ENCODE data around the gene GPR153.

GPR153 gene

DNA sequence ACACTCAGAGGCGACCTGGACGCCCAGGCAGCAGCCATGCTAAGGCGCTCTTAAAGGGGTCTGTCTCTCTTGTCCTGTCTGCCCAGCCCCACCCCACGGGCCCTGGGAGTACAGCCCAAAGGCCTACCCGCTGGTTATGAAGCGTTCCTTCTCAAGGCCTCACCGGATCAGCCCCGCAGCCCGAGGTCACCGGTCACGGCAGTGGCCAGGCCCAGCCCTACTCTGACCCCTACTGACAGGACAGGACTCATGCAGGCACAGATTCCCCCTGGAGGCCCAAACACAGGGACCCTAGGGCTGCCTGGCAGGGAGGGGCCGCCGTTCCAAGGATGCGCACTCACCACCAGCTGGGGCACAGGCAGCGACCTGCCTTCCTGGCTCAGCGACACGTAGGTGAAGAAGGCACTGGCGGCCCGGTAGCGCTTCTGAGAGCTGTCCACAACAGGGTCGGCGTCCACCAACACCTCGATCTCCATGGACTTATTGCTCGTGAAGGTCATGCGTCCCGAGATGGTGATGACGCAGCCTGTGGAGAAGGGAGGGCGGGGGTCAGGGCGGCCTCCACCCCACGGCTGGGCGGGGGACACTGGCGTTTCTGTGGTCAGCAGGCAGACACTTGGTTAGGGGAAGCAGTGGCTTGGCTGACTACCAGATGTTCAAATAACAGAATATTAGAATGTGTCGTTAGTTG, 20.0 kb upstream of the GPR153 start:
- H3K4me1 ChIP-seq (ENCODE audit: low read length) = no peaks in the 10 kb centered on the region
- H3K9ac ChIP-seq (ENCODE audit: low read length) = no peak overlapping the region
- no peak overlapping the region for H3K4me3 ChIP-seq (ENCODE audit: low read length)
- H4K20me1 ChIP-seq (ENCODE audit: insufficient read depth, low read length) = no peaks in the 10 kb centered on the region
- H3K9me3 ChIP-seq (ENCODE audit: insufficient read depth, low read length) = no peaks in the 10 kb centered on the region
- TF ChIP-seq EZH2phosphoT487 (IDR thresholded peaks at IDR 0.05; ENCODE audit: low read depth) = no peak
- TF ChIP-seq, protein P1, sequence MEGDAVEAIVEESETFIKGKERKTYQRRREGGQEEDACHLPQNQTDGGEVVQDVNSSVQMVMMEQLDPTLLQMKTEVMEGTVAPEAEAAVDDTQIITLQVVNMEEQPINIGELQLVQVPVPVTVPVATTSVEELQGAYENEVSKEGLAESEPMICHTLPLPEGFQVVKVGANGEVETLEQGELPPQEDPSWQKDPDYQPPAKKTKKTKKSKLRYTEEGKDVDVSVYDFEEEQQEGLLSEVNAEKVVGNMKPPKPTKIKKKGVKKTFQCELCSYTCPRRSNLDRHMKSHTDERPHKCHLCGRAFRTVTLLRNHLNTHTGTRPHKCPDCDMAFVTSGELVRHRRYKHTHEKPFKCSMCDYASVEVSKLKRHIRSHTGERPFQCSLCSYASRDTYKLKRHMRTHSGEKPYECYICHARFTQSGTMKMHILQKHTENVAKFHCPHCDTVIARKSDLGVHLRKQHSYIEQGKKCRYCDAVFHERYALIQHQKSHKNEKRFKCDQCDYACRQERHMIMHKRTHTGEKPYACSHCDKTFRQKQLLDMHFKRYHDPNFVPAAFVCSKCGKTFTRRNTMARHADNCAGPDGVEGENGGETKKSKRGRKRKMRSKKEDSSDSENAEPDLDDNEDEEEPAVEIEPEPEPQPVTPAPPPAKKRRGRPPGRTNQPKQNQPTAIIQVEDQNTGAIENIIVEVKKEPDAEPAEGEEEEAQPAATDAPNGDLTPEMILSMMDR (IDR thresholded peaks at IDR 0.05; ENCODE audit: low read depth, low read length) = no peak
- H3K27ac ChIP-seq (ENCODE audit: low read length) = no peak overlapping the region
- no peak overlapping the region for H3K4me2 ChIP-seq (ENCODE audit: low read length)
- no peaks in the 10 kb centered on the region for H3K79me2 ChIP-seq (ENCODE audit: low read length)
- H3K36me3 ChIP-seq (replicated peaks; ENCODE audit: low read depth, low read length) = no peaks in the 10 kb centered on the region
- no peak overlapping the region for H2AFZ ChIP-seq (ENCODE audit: low read depth, low read length)
- H3K27me3 ChIP-seq (ENCODE audit: low read depth, low read length) = no peaks in the 10 kb centered on the region

DNA sequence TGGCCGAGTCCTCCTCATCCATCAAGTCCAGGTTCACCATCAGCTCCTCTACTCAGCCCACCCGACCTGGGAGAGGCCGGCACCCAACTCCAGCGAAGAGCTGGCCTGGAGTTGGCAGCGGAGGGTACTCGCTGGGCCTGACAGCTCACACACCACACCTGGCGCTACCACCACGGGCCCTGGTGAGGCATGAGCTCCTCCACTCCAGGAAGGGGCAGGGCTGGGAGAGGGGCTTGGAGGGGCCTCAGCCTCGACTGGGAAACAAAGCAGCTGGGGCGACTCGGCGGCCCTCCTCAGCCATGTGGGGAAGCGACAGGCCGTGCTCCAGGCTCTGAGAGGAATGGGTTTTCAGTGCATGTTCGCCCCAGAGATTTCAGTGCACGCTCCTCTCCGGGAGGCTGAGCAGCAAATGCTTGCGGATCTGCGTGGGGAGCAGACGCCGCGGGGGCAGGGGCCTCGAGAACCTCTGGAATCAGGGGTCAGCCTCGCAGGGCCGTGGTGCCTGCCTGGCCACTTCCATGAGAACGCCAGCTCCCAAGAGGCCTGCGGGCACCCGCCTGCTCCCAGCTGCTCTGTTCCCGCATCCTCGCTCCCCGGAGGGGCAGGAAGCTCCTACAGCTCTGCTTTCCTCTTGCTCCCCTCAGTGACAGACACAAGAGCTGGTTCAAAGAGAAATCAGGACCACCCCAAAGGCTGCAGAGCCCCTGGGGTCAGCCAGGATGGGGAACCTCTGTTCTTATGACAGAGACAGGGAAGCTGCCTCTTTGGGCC, 18.9 kb upstream of the GPR153 start:
- H3K36me3 ChIP-seq (replicated peaks; ENCODE audit: low read depth, low read length) = no peaks in the 10 kb centered on the region
- no peak overlapping the region for H3K9ac ChIP-seq (ENCODE audit: low read length)
- H3K4me2 ChIP-seq (ENCODE audit: low read length) = no peak overlapping the region
- H3K79me2 ChIP-seq (ENCODE audit: low read length) = no peaks in the 10 kb centered on the region
- H3K4me3 ChIP-seq (ENCODE audit: low read length) = no peak overlapping the region
- no peaks in the 10 kb centered on the region for H3K4me1 ChIP-seq (ENCODE audit: low read length)
- H2AFZ ChIP-seq (ENCODE audit: low read depth, low read length) = no peak overlapping the region
- TF ChIP-seq, protein P1 (IDR thresholded peaks at IDR 0.05; ENCODE audit: low read depth, low read length) = no peak
- TF ChIP-seq EZH2phosphoT487 (IDR thresholded peaks at IDR 0.05; ENCODE audit: low read depth) = no peak
- H4K20me1 ChIP-seq (ENCODE audit: insufficient read depth, low read length) = no peaks in the 10 kb centered on the region
- no peaks in the 10 kb centered on the region for H3K9me3 ChIP-seq (ENCODE audit: insufficient read depth, low read length)
- no peaks in the 10 kb centered on the region for H3K27me3 ChIP-seq (ENCODE audit: low read depth, low read length)
- no peak overlapping the region for H3K27ac ChIP-seq (ENCODE audit: low read length)

DNA sequence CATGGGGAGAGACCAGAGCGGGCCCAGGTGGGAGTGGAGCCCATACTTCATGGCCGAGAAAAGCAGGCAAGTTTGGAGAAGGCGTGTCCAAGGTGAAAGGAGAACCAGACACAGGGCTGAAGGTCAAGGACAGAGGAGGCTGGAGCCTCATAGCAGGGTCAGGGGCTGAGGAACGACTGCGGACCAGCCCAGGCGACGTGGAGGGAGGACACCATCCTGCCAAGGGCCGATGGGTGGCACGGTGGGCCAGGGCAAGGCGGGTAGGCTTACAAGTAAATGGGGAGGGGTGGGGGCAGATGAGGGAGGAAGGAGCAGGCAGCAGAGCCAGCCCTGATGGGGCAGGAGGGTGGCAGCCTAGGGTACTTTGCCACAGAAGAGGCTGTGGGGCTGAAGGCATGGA, 18.2 kb upstream of the GPR153 start:
- TF ChIP-seq, protein P1 (IDR thresholded peaks at IDR 0.05; ENCODE audit: low read depth, low read length) = no peak
- no peaks in the 10 kb centered on the region for H3K27me3 ChIP-seq (ENCODE audit: low read depth, low read length)
- H3K36me3 ChIP-seq (replicated peaks; ENCODE audit: low read depth, low read length) = no peaks in the 10 kb centered on the region
- no peaks in the 10 kb centered on the region for H3K4me1 ChIP-seq (ENCODE audit: low read length)
- no peak overlapping the region for H2AFZ ChIP-seq (ENCODE audit: low read depth, low read length)
- H3K4me3 ChIP-seq (ENCODE audit: low read length) = no peak overlapping the region
- H4K20me1 ChIP-seq (ENCODE audit: insufficient read depth, low read length) = no peaks in the 10 kb centered on the region
- no peak overlapping the region for H3K27ac ChIP-seq (ENCODE audit: low read length)
- no peak overlapping the region for H3K9ac ChIP-seq (ENCODE audit: low read length)
- no peak overlapping the region for H3K4me2 ChIP-seq (ENCODE audit: low read length)
- H3K9me3 ChIP-seq (ENCODE audit: insufficient read depth, low read length) = no peaks in the 10 kb centered on the region
- no peaks in the 10 kb centered on the region for H3K79me2 ChIP-seq (ENCODE audit: low read length)

DNA sequence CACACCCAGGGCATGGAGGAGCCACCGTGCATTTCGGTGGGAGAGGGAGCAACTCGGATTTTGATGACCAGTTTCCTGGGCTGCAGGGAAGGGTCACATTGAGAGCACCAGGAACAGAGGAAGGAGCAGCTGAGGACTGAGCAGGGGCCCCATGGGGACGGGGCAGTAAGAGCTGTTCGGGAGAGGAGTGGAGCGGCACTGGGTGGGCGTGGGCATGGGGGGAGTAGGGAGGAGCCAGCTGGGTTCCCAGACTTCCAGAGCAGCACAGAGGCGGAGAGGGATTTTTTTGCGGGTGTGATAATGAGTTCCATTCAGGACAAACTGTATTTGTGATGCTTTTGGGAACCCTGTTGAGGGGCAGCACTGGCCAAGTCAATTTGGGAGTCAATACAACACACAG, 17.4 kb upstream of the GPR153 start:
- H3K4me3 ChIP-seq (ENCODE audit: low read length) = no peak overlapping the region
- H3K9ac ChIP-seq (ENCODE audit: low read length) = no peak overlapping the region
- H2AFZ ChIP-seq (ENCODE audit: low read depth, low read length) = no peak overlapping the region
- H3K27me3 ChIP-seq (ENCODE audit: low read depth, low read length) = no peaks in the 10 kb centered on the region
- no peaks in the 10 kb centered on the region for H4K20me1 ChIP-seq (ENCODE audit: insufficient read depth, low read length)
- H3K9me3 ChIP-seq (ENCODE audit: insufficient read depth, low read length) = no peaks in the 10 kb centered on the region
- no peak for TF ChIP-seq EZH2phosphoT487 (IDR thresholded peaks at IDR 0.05; ENCODE audit: low read depth)
- TF ChIP-seq, protein P1 (IDR thresholded peaks at IDR 0.05; ENCODE audit: low read depth, low read length) = no peak
- no peaks in the 10 kb centered on the region for H3K79me2 ChIP-seq (ENCODE audit: low read length)
- H3K4me2 ChIP-seq (ENCODE audit: low read length) = no peak overlapping the region
- H3K36me3 ChIP-seq (replicated peaks; ENCODE audit: low read depth, low read length) = no peaks in the 10 kb centered on the region
- no peak overlapping the region for H3K27ac ChIP-seq (ENCODE audit: low read length)
- no peaks in the 10 kb centered on the region for H3K4me1 ChIP-seq (ENCODE audit: low read length)

All from OCI-LY3 (cell line).